Right forelimb (tissue), 1 donor: Measurements from ENCODE around the gene DLEC1.
"Not testable (repeated sequence)": the region's sequence is repeated elsewhere in the genome, so short reads cannot be mapped to it uniquely, and the experiment has no call there.

ENCODE experiments used
- DNase-seq: peaks from one replicate; pipeline ENCODE4 v3.0.0-alpha.2; 2018

DLEC1 gene

DNA sequence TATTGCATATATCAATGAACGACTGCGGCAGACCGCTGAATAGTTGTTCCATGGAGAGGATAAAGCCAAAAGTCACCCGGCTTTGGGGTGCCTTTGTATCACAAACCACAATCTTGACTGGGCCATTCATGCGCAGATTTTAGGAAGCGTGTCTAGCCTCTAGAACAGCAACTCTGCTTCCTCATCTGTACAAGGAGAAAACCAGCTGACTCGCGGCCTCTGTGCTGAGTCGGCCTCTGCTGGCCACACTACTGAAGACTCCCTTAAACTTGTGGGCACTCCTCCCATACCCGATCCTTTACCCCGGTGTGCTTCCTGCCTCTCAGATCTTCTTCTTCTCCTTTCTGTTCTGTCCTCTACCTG is 872 bp downstream of the DLEC1 start:
- DNase-seq: no peak

DNA sequence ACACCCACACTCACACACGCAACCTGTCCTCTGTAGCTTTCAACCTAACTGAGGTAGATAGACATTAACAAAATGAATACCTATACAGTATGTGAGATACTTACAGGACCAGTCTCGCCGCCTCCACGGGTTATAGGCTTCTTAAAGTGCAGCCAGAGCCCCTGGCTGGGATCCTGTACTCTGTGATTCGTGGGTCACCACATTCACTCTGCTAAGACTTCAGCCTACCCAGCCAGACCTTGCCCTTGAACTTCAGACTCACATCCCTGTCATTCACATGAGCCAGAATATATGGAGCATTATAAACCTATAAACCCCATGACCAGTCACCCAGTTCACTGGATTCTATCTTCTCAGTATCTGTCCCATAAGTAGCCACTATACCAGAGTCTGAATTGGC is 1.4 kb downstream of the DLEC1 start:
- no peak for DNase-seq

DNA sequence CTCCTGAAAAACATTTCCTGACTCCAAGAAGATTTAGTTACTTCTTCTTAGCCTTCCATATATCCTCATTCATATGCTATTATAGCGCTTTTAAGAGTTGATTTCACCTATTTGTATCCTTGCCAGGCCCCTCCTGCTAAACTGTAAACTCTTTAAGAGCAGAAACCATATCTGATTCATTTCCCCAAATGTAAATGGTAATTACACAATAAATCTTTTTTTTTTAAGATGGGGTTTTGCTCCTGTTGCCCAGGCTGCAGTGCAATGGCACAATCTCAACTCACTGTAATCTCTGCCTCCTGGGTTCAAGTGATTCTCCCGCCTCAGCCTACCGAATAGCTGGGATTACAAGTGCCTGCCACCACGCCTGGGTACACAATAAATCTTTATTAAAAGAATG is 4.5 kb downstream of the DLEC1 start:
- DNase-seq: no peak

DNA sequence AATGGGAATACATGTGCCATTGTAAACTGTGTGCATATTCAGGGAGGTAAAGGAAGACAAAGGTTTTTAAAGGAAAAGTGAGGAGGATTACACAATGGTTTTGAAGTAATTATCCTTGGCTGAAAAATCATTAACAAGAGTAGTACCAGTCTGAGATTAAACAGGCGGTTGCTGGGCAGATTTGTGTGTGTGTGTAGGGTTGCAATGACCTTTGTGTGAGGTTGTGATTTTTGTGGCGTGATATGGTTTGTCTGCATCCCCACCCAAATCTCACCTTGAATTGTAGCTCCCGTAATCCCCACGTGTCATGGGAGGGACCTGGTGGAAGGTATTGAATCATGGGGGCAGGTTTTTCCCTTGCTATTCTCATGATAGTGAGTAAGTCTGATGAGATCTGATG is 7.0 kb downstream of the DLEC1 start:
- no peak for DNase-seq

DNA sequence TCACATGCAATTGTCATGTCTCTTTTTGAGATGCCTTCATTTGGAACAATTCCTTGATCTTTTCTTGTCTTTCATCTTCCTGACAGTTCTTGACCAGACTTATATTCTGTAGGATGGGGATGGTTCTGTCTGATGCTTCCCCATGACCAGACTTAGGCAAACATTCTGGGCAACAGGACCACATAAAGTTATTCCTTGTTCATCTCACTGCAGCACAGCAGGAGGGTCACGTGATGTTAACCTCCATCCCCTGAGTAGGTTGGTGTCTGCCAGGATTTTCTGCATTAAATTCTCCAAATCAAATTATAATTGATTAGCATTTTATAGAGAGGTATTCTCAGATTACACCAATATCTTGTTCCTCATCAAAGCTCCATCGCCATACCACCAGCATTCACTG is 7.8 kb downstream of the DLEC1 start:
- no peak for DNase-seq

DNA sequence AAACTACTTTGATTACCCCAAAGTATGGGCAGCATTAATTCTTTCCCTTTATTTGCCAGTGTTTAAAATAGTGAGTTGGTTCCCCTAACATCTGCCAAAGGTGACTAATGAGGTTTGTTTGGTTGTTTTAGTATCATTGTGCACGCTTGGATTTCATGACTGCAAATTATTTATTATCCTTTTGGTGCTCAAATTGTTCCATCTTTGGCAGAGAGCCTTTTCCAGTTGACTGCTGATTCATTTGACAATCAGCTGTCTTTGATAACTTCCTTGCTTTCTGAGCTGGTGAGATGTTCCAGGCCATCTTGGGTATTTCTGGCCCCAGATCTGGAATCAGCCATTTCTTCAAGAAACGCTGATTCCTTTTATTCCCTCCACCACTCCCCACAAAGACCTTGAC is 8.9 kb downstream of the DLEC1 start:
- no peak for DNase-seq

DNA sequence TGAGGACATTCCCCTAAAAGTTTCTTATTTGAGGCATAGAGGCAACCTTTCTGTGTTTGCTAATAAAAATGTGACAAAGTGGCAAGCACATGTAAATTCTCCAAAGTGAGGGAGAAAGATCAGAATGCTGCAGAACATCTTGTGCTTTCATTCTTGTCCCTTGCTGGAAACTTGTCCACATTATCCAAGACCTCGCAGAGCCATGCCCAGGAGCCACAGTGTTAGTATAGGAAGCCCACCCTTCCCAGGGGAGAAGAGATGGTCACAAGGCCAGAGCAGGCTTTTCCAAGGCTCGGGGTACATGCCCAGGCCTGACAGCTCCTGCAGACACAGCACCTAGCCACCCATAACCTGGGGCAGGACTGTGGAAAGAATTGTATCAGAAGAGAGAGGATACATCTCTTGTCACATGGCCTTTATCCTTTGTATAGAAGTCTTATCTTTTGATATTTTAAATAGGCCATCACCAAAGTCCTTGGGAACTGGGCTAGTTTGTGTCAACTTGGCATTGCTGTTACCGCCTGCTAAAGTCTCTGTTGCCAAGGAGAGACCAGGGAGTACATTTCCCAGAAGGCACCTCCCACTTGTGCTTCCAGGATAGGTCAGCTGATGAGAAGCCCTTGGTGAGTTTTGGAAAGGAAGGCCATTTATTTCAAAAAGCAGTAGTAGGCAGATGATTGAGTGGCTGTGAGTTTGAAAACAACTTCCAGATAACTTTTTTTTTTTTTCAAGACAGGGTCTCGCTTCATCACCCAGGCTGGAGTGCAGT is 10.5 kb downstream of the DLEC1 start:
- DNase-seq: no peak

DNA sequence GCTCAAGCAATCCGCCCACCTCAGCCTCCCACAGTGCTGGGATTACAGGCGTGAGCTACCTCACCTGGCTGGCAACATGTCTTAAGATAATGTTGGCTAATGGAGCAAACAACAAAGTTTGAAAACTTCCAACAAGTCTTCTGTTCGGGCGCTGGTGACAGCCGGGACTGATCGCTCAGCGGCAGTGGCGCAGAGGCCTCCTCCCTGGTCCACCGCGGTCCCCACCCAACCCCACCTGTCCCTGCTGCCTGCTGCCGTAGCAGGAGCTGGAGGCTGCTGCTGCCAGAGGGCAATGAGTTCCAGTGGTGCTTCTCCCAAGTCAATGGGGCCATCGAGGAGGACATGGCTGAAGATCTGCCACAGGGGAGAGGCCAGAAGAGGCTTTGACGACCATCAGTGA is 12.1 kb downstream of the DLEC1 start:
- no peak for DNase-seq

DNA sequence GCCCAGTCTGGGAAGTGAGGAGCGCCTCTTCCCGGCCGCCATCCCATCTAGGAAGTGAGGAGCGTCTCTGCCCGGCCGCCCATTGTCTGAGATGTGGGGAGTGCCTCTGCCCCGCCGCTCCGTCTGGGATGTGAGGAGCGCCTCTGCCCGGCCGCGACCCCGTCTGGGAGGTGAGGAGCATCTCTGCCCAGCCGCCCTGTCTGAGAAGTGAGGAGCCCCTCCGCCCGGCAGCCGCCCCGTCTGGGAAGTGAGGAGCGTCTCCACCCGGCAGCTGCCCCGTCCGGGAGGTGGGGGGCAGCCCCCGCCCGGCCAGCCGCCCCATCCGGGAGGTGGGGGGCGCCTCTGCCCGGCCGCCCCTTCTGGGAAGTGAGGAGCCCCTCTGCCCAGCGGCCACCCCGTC is 14.3 kb downstream of the DLEC1 start:
- DNase-seq: not testable (repeated sequence)

DNA sequence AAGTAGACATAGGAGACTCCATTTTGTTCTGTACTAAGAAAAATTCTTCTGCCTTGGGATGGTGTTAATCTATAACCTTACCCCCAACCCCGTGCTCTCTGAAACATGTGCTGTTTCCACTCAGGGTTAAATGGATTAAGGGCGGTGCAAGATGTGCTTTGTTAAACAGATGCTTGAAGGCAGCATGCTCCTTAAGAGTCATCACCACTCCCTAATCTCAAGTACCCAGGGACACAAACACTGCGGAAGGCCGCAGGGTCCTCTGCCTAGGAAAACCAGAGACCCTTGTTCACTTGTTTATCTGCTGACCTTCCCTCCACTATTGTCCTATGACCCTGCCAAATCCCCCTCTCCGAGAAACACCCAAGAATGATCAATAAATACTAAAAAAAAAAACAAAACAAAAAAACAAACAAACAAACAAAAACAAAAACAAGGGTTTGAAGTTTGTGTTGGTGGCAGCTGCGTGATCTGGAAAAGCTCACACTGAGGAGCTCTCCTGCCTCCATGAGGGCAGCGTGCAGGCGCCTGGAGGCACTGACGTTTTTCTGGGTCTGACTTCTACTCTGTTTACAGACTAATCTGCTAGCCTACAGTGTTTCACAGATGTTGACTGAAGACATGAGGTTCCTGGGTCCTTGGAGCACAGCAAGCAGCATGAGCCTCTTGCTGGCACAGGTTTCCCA is 14.9 kb downstream of the DLEC1 start:
- DNase-seq: not testable (repeated sequence)

DNA sequence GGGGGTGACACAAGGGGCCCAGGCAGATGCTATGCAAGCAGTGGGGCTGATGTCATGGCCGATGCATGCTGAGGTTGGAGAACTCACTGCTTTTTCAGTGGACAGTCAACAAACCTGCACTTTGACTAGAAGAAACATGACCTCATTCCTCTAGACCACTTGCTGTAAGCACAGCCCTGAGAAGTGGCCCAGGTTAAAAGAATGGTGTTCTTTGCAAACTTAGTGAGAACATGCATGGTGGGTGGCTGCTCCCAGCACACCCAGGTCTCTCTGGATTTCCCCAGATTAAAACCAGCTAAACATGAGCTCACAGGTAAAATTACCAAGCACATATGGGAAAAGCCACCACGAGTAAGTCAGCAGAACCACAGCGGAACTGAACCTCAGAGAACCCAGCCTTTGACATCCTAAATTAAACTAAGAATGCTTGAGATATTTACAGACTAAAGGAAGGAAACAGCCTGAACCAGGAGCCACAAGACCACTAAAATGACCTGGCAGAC is 15.5 kb downstream of the DLEC1 start:
- DNase-seq: no peak

DNA sequence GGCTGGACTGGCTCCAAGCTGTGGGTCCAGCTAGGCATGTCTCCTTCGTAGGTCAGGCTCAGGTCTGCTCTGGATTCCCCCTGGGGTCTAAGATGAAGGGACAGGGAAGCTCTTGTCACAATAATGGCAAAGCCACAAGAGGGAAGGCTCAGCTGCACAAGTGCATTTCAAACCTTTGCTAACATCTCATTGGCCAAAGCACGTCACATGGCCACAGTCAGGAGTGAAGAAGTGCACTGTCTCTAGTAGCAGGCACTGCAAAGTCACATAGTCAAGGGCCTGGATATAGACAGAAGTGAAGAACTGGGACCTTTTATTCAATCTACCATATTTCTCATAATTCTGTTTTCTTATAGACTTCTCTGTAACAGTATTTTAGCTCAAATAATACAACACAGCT is 20.1 kb downstream of the DLEC1 start:
- DNase-seq: no peak

DNA sequence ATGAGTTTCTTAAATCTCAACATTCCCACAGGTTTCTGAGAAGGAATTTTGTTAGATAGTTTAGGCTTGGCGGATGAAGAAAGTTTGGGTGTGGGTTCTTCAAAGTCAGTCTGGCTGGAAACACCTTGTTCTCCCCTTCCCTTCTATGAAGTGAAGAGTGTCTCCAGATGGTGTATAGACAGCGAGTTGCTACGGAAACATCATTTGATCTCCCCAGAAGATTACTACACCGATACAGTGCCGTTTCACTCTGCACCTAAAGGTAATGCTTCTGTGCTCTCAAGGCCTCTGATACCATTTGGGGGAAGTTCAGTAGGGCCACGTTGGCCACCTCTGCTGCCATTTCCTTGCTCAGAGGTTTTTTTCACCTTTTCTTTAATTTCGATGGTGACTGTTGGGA is 20.6 kb downstream of the DLEC1 start:
- no peak for DNase-seq

DNA sequence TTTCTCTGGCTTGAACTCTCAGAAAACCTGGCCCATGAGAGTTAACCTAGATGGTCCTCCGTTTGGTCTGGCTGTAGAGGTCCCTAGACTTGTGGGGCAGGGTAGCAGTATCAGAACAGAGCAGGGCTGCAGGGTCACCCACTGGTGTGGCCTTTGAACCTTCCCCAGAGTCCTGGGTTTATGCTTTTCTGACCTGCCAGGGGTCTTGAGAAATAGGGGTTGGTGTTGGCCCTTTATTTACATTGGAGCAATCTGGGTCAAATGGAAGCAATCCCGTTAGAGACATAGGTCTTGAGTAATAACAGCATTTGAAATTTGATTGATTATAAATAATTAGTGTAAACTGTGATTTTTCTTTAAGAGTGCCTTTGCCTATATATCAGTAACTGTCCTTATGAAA is 23.8 kb downstream of the DLEC1 start:
- DNase-seq: no peak

DNA sequence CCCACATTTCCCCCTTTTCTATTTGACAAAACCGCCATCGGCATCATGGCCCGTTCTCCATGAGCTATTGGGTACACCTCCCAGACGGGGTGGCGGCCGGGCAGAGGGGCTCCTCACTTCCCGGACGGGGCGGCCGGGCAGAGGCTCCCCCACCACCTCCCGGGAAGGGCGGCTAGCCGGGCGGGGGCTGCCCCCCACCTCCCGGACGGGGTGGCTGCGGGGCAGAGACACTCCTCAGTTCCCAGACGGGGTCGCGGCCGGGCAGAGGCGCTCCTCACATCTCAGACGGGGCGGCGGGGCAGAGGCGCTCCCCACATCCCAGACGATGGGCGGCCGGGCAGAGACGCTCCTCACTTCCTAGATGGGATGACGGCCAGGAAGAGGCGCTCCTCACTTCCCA is 25.4 kb downstream of the DLEC1 start:
- not testable (repeated sequence) for DNase-seq

DNA sequence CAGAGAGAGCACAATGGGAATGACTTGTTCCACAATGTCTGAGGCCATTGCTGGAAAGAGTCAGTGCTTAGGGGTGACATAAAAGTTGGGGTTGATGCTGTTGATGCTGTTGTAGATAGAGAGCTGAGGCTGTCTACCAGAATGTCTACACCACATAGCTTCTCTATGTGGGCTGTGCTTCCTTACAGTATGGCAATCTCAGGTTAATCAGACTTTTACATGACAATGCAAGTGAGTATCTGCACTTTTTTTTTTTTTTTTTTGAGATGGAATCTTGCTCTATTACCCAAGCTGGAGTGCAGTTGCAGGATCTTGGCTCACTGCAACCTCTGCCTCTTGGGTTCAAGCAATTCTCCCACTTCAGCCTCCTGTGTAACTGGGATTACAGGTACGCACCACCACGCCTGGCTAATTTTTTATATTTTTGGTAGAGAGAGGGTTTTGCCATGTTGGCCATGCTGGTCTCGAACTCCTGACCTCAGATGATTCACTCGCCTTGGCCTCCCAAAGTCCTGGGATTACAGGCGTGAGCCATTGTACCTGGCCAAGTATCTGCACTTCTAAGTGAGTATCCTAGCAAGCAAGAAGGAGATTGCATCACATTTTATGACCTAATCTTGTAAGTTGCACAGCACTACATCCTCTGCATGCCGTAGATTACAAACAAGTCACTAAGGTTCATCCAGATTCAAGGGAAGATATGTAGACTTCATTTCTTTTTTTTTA is 28.7 kb downstream of the DLEC1 start:
- no peak for DNase-seq

DNA sequence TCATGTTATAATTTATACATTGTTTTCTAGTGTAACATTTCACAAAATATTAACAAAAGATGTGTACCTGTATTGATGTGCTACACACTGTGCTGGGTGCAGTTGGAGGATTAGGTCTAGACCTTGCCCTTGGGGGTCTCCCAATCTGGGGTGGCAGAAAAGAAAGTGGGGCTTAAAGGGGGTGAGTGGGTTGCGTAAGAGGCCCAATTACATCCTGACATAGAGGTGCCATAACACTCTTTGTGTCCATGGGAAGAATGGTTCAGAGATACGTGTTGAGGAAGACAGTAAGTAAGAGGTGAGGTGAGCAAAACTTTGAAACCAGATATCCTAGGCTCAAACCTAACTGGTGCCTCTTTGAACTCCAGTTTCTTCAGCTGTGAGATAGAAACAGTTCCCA is 31.0 kb downstream of the DLEC1 start:
- DNase-seq: no peak

DNA sequence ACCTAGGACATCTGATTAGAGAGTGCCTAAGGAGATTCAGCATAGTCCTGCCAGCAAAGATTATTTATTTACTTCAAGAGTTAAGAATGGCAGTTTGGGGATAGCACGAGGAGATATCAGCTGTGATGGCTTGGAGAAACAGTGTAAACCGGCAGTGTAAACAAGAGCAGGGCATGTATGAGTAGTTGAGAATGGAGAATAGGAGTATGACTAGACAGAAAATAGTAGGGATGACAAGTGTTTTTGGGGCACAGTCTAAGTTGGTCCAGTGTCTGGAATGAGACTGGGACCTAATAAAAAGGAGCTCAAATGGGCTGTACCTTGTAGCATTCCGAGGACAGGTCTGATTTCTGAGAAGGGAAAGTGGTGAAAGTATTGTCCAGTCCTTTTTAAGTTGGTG is 38.1 kb downstream of the DLEC1 start:
- DNase-seq: not testable (repeated sequence)

DNA sequence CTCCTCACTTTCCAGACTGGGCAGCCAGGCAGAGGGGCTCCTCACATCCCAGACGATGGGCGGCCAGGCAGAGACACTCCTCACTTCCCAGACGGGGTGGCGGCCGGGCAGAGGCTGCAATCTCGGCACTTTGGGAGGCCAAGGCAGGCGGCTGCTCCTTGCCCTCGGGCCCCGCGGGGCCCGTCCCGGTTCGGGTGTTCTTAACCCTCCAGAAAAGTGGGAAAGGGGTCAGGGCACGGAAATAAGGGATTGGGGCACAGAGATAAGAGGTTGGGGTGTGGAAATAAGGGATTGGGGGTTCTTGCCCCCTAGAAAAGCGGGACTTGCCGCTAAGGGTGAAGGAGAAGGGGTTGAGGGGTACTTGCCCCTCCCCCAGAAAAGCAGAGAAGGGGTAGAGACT is 43.3 kb downstream of the DLEC1 start:
- DNase-seq: not testable (repeated sequence)

DNA sequence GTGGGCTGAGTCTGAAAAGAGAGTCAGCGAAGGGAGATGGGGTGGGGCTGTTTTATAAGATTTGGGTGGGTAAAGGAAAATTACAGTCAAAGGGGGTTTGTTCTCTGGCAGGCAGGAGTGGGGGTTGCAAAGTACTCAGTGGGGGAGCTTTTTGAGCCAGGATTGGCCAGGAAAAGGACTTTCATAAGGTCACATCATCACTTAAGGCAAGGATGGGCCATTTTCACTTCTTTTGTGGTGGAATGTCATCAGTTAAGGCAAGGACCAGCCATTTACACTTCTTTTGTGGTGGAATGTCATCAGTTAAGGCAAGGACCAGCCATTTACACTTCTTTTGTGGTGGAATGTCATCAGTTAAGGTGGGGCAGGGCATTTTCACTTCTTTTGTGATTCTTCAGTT is 44.2 kb downstream of the DLEC1 start:
- not testable (repeated sequence) for DNase-seq

DNA sequence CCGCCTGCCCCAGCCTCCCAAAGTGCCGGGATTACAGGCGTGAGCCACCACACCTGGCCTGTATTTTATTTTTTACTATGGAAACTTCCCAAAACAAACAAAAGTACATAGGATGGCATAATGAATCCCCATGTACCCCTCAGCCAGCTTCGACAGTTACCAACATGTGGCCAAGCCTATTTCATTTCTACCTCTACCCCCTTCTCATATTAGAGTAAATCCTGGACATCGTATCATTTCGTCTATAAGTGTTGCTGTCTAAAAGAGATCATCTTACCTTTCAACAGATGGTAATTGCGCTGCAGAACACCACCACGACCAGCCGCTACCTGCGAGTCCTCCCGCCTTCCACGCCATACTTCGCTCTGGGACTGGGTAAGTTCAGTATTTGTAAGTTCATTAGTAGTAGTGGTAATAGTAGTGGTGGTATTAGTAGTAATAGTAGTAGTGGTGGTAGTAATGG is 44.9 kb downstream of the DLEC1 start:
- no peak for DNase-seq

DNA sequence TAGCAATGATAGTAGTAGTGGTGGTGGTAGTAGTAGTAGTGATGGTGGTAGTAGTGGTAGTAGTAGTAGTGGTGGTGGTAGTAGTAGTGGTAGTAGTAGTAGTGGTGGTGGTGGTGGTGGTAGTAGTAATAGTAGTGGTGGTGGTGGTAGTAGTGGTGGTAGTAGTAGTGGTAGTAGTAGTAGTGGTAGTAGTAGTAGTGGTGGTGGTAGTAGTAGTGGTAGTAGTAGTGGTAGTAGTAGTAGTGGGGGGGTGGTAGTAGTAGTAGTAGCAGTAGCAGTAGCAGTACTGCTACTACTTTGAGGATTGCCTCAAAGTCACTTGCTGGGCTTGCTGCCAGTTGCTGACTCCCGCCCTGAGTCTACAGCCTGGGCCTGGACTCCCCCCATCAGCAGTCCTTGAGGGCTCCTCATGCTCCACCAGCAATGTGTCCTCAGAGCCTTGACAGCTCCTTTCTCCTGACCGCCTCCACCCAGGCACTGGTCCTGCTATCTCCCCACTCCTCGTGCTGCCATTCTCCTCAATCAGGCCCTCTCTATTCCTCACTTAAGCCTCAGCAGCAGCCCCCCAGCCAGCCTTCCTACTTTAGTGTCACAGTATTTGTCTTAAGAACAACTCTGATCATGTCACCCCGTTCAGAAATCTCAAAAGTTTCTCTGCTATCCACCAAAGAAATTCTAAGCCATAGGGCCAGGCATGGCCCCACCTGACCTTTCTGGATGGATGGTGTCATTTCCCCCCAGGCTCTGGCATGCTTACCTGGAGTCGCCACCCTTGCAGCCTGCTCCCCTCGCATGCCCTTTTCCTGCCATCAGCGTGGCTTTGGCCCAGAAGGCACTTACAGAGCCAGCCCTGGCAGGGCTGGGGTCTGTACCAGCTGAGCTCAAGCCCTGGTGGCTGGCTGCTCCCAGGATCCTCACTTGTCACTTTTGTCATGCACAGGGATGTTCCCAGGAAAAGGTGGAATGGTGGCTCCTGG is 45.6 kb downstream of the DLEC1 start:
- peak; percentile 63 for DNase-seq
